Stimulated activated CD4-positive, alpha-beta T cell treated with anti-CD3 and anti-CD28 coated beads, TNF-alpha, amount 100 ng/mL, for 48 hours (primary cell): ENCODE measurements around the gene NGLY1.

Source experiments
- DNase-seq, 3 donors: peaks; one replicate each; pipeline ENCODE4 v3.0.0-alpha.2; 2020; ENCODE audit warnings: low read depth in 3 of 3

NGLY1 gene, protein sequence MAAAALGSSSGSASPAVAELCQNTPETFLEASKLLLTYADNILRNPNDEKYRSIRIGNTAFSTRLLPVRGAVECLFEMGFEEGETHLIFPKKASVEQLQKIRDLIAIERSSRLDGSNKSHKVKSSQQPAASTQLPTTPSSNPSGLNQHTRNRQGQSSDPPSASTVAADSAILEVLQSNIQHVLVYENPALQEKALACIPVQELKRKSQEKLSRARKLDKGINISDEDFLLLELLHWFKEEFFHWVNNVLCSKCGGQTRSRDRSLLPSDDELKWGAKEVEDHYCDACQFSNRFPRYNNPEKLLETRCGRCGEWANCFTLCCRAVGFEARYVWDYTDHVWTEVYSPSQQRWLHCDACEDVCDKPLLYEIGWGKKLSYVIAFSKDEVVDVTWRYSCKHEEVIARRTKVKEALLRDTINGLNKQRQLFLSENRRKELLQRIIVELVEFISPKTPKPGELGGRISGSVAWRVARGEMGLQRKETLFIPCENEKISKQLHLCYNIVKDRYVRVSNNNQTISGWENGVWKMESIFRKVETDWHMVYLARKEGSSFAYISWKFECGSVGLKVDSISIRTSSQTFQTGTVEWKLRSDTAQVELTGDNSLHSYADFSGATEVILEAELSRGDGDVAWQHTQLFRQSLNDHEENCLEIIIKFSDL

GRCh38 chr3:25782938-25783660 is at the start of gene NGLY1:
Gene NGLY1, minus strand, starts transcription at chr3:25783443. Its CDS starts 53 bp downstream, at chr3:25783390.
- peak; percentile 68 to 77 (median 75) for DNase-seq

GRCh38 chr3:25831578-25831977 is 48.3 kb upstream of the NGLY1 start:
- no peak for DNase-seq

DNA sequence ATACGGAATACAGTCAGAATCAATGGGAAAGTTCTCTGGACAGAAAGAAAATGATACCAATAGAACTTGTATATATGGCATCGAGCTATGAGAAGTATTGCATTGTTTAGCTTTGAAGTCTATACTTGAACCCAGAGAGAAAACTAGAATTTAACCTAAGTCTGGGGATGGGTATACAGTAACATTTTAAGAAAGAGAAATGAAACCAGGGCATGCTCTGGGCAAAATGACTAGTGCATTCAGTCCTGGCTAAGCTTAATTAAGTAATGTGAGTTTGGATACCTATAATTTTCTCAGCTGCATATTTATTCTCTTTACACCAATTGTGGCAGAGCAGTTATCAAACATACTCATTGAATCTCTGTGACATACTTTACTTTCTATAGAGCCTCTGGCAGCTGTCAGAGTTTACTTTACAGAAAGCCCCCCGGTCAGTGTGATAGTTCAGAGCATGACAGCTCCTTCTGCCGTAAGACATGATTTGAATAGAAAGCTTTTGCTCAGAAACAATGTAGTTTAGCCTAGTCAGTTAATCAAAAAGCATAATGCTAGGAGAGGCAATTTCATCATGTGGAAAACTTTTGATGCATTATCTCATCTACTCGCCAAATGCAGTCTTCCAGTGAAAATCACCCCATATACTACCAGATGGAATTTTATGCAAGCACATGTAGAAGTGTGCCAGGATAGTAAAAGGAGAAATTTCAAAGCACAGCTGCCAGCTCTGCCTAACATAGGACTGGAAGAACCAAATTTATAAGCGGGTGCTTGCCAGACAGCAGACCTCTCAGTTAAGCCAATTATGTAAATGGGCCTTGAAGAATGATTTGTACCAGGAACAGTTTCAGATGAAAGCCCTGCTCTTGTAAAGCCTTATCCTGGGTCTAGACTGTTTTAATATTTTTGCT is 47.4 kb upstream of the NGLY1 start:
- DNase-seq = no peak

GRCh38 chr3:25826510-25826909 is 43.3 kb upstream of the NGLY1 start:
- DNase-seq = no peak

GRCh38 chr3:25823314-25823713 is 40.1 kb upstream of the NGLY1 start:
- no peak for DNase-seq

DNA sequence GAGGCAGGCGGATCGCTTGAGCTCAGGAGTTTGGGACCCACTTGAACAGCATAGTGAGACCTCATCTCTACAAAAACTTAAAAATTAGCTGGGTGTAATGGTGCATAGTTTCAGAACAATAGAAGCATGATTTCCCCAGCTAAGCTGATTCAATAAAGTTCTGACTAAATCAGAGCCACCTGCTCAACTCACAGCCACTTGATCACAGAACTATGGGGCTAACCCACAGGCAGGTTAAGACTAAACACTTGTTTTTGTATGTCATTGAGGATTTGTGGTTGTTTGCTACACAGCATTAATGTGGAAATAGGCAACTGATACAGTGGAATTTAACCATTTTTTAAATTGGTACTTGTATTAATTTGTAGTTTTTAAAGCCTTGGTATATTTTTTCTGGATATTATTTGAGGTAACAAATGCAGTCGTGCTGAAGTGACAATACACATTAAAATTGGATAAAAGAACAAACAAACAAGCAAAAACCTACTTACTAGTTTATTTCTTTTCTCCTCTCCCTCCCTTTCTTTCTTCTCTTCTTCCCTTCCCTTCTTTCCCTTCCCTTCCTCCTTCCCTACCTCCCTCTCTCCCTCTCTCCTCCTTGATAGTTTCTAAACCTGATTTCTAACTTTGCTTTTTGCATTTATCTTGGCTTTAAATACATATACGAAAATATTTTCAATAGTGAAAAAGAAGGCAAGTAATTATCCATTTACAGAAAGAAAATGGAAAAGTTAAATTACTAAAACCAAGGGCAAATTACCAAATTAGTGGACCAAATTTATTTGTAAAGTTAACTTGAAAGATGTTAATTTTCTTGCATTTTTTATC is 38.7 kb upstream of the NGLY1 start:
- DNase-seq = no peak

DNA sequence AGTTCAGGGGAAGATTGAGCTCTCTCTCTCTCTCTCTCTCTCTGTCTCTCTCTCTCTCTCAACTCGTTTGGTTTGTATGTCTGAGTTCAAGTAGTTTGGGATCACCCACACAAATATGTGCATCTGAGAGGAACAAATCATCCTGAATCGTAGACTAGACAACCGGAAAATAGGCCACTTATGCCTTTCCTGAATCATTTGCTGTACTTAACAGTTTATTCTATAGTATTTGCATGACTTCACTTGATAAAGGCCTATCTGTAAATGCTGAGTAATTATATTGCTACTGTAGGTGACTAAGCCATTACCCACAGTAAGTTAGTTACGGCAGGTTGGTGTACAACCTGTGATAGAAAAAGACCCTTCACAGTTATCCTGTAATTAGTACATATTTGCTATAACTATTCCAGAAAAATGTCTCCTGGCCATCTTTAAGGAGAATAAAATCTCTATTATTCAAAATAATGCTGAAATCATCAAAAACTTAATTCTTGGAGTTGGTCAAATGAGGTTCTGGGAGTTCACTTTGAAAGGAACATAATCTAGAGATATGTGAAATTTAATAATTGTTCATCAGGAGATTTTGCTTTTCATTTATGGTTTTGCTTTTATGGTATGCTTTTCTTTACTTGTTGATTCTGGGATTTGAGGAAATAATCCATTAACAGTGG is 37.7 kb upstream of the NGLY1 start:
- no peak for DNase-seq

- no peak for DNase-seq
Observed at GRCh38 chr3:25820366-25820765, 37.1 kb upstream of the NGLY1 start.

DNA sequence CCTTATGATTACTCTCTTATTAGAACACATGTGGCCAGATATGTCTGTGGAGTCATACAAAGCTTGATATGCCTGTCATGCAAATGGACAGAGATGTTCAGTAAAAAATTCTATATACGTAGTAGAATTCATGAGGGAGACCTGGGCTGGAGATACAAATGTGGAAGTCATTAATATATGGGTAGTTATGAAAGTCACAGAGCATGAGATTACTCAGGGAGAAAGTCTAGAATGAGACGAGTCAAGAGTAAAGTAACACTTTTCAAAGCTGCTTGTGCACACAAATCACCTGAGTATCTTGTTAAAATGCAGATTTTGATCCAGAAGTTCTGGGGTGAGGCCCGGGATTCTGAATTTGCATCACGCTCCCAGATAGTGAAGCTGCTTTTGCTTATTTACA is 35.1 kb upstream of the NGLY1 start:
- no peak for DNase-seq

DNA sequence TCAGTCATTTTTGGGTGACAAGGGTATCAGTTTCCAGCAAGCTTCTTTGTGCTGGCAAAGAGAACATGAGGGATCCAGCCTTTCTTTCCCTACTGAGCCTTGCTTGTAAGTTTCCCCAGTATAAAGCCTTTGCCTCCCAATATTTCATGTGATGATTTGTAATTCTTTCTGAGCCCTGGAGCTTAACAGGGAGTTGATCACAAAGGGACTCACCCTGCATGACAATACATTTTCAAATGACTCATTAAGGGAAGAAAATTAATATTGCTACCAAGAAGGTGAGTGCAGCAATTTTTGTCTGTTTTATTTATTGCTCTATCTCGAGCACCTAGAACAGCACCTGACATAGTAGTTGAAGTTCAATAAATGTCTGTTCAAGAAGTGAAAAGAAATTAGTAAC is 34.4 kb upstream of the NGLY1 start:
- no peak for DNase-seq

- no peak for DNase-seq
Observed at GRCh38 chr3:25817107-25817506, 33.9 kb upstream of the NGLY1 start.

DNA sequence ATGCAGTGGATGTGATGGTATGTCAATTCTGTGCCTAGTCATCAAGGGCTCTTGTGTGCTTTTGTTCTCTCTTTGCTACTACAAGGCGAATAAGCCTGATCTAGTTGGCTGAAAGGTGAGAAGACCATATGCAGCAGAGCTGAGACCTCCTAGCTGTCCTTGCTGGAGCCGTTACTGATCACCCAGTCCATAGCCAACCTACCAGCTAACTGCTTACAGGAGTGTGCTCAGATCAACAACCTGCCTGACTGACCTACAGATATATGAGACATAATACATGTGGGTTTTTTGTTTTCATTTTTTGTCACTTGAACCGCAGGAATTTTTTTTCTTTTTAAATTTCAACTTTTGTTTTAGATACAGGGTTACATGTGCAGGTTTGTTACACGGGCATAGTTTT is 29.4 kb upstream of the NGLY1 start:
- DNase-seq = no peak

DNA sequence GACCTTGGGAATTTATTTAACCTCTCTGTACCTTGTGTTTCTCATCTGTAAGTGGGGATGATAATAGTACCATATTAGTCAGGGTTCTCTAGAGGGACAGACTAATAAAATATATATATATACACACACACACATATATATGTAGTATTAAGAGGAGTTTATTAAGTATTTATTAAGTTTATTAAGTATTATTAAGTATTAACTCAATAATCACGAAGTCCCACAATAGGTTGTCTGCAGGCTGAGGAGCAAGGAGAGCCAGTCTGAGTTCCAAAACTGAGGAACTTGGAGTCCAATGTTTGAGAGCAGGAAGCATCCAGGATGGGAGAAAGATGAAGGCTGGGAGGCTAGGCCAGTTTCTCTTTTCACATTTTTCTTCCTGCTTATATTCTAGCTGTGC is 21.4 kb upstream of the NGLY1 start:
- no peak for DNase-seq

GRCh38 chr3:25803833-25804232 is 20.6 kb upstream of the NGLY1 start:
- no peak for DNase-seq

- no peak for DNase-seq
Observed at GRCh38 chr3:25801786-25802185, 18.5 kb upstream of the NGLY1 start.

GRCh38 chr3:25789596-25790556 is 6.6 kb upstream of the NGLY1 start, which contains the start of gene OXSM:
Gene OXSM, plus strand, starts transcription at chr3:25790090. Its CDS starts 931 bp downstream, at chr3:25791021.
- peak; percentile 86 to 93 (median 88) for DNase-seq

GRCh38 chr3:25789209-25789595 is 6.0 kb upstream of the NGLY1 start:
- no peak for DNase-seq

- no peak for DNase-seq
Observed at GRCh38 chr3:25787689-25788088, 4.4 kb upstream of the NGLY1 start.

GRCh38 chr3:25785826-25786225 is 2.6 kb upstream of the NGLY1 start:
- DNase-seq = no peak
